Stimulated activated naive CD8-positive, alpha-beta T cell treated with anti-CD3 and anti-CD28 coated beads, Interleukin-15, Interleukin-2, amounts not matched to agents 100 U/mL and 50 U/mL, for 24 hours (primary cell): ENCODE results near the gene MBD6.
"Not testable (repeated sequence)": the region's sequence is repeated elsewhere in the genome, so short reads cannot be mapped to it uniquely, and the experiment has no call there.

ENCODE experiments used
- ATAC-seq: fragments of 150-1000 bp; cut with Tn5 transposase; one replicate; pipeline ENCODE4 v1.10.0; 2021
- DNase-seq: peaks from one replicate; pipeline ENCODE4 v3.0.0; 2021

The MBD6 gene

DNA sequence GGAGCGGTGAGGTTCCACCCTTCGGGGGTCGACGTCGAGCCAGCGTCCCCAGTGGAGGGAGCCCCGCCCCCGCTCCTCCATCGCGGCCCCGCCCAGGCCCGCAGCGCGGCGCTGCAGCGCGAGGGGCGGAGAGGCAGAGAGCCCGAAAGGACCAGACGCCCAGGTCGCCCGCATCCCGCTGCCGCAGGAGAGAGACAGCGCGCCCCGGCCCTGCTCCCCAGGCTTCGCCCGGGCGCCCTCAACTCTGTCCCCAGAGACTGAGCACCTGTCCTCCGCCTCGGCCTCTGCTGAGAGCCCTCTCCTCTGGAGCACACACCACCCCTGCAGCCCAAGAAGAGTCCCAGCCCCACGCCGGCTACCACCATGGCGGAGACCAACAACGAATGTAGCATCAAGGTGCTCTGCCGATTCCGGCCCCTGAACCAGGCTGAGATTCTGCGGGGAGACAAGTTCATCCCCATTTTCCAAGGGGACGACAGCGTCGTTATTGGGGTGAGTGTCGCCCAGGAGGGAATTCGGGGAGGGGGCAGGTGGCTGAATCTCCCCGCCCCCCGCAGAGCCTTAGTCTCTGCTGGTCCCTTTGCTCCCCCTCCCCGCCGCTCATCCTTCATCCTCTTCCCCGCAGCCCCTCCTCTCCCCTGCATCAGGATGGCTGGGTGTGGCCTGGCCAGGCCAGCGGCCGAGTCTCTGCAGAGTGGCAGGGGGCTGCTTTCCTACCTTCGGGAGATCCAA is 27.5 kb downstream of the MBD6 start, which contains the start of gene KIF5A:
KIF5A (plus strand) TSS at position 136 of the 732 bp plus-strand sequence; CDS start at position 364, 228 bp downstream.
- DNase-seq, result peak; percentile 78
- peak; percentile 45 for ATAC-seq

GRCh38 chr12:57550641-57551549 is 28.3 kb downstream of the MBD6 start:
- ATAC-seq, result no peak
- no peak for DNase-seq

GRCh38 chr12:57551637-57552305 is 29.1 kb downstream of the MBD6 start:
- no peak for ATAC-seq

DNA sequence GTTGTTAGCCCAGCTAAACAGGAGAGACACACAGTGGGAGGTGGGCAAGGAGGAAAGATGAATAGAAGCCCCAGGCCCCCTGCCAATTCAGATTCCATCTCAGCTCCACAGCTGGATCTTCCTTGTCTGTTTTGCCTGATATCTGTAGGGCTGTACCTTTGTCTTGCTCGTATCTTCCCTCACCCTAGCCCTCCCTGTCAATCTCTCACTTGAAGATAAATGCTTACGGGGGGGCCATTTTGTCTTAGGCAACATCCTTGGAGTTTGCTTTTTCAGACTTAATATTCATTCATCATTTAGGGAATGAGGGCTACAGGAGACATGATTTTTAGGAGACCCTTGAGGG is 29.7 kb downstream of the MBD6 start:
- ATAC-seq (no peak), DNase-seq (no peak)

More at GRCh38 chr12:57551637-57552305, 29.1 kb downstream of the MBD6 start:
- DNase-seq, result no peak

- DNase-seq, result no peak
- ATAC-seq, result no peak
Observed at GRCh38 chr12:57552835-57553313, 30.2 kb downstream of the MBD6 start.

GRCh38 chr12:57553343-57554202 is 30.9 kb downstream of the MBD6 start:
- DNase-seq (no peak), ATAC-seq (no peak)

DNA sequence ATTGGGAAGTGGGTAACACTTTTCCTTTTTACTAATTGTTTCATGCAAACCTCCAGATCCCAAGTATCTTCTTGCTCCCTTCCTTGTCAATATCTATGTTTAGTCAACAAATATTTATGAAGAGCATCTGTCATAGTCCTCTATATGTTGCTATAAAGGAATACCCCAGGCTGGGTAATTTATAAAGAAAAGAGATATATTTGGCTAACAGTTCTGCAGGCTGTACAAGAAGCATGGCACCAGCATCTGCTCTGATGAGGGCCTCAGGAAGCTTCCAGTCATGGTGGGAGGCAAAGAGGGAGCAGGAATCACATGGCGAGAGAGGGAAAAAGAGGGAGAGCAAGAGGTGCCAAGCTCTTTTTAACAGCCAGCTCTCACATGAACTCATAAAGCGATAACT is 31.8 kb downstream of the MBD6 start:
- no peak for DNase-seq
- ATAC-seq, result no peak

- no peak for DNase-seq
- no peak for ATAC-seq
Observed at GRCh38 chr12:57554897-57555296, 32.3 kb downstream of the MBD6 start.

DNA sequence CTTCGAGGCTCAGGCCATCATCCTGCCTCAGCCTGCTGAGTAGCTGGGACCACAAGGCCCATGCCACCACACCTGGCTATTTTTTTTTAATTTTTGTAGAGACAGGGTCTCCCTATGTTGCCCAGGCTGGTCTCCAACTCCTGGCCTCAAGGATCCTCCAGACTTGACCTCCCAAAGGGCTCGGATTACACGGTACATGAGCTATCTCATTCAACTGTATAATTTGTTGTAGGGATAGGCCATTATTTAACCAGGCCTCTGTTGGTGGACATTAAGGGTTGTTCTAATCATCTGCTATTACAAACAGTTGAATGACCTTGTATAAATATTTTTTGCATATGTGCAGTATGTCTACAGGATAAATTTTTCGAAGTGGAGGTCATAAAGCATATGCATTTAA is 36.2 kb downstream of the MBD6 start:
- ATAC-seq (no peak), DNase-seq (no peak)

DNA sequence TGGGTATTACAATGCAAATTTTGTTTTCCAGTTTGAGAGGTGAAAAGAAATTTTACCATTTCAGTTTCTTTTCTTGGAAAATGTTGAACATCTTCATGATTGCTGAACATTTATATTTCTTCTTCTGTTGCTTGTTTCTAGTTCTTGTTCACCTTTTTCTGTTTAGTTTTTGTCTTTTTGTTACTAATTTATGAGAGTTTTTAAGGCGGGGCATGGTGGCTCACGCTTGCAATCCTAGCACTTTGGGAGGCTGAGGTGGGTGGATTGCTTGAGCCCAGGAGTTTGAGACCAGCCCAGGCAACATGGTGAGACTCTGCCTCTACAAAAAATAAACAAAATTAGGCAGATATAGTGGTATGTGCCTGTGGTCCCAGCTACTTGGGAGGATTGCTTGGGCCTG is 37.9 kb downstream of the MBD6 start:
- no peak for DNase-seq
- ATAC-seq, result no peak

- not testable (repeated sequence) for ATAC-seq, DNase-seq
Observed at GRCh38 chr12:57561117-57561516, 38.5 kb downstream of the MBD6 start.

DNA sequence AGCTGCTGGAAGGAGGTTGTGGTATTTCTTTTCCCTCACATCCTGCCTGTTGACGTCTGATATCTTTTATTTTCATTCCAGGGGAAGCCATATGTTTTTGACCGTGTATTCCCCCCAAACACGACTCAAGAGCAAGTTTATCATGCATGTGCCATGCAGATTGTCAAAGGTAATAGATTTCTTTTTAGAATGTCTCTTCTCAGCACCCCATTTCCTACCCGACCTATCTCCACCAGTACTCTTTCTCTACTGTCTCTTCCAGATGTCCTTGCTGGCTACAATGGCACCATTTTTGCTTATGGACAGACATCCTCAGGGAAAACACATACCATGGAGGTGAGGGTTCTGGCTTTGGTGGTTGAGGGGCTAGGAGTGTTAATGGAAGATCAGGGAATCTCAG is 40.7 kb downstream of the MBD6 start:
- ATAC-seq (no peak), DNase-seq (no peak)

DNA sequence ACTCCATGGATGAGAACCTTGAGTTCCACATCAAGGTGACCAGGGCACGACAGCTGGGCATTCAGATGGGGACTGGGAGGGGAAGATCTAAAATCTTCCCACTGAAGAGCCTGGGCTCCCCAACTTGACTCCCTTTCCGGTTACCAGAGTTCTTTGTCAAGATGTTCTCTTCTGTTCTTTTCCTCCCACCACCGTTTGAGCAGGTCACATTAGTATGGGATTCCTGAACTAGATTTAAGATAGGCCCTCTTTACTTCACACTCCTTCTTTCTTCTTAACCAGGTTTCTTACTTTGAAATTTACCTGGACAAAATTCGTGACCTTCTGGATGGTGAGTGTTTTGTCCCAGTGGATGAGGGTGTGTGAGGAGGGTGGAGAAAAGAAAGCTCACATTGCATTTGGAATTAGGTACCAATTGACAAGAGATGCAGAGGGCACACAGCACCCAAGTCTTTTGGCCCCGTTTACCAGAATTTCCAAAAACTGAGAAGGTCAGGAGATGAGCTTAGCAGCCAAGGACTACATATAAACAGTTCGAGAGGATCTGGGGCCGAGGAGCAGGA is 41.6 kb downstream of the MBD6 start:
- no peak for ATAC-seq

GRCh38 chr12:57568838-57569237 is 46.2 kb downstream of the MBD6 start:
- ATAC-seq (no peak), DNase-seq (no peak)

More for the DNA sequence above, 41.6 kb downstream of the MBD6 start:
- no peak for DNase-seq

GRCh38 chr12:57569858-57570257 is 47.2 kb downstream of the MBD6 start:
- ATAC-seq (no peak), DNase-seq (no peak)

GRCh38 chr12:57570438-57570837 is 47.8 kb downstream of the MBD6 start:
- DNase-seq, ATAC-seq: not testable (repeated sequence)

- ATAC-seq, result no peak
Observed at GRCh38 chr12:57571926-57572762, 49.5 kb downstream of the MBD6 start.

DNA sequence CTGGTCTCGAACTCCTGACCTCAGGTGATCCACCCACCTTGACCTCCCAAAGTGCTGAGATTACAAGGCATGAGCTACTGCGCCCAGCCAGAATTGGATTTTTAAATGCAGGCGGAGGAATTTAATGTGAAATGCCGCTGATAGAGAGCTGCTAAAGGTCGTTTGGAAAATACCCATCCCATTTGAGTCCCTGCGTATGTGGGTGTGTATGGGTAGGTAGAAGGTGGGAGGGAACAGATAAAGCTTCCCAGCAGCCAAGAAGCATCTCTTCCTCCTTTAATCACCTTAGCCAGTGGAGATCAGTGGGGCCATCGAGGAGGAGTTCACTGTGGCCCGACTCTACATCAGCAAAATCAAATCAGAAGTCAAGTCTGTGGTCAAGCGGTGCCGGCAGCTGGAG is 52.2 kb downstream of the MBD6 start:
- ATAC-seq, result no peak

More at GRCh38 chr12:57571926-57572762, 49.5 kb downstream of the MBD6 start:
- no peak for DNase-seq

DNA sequence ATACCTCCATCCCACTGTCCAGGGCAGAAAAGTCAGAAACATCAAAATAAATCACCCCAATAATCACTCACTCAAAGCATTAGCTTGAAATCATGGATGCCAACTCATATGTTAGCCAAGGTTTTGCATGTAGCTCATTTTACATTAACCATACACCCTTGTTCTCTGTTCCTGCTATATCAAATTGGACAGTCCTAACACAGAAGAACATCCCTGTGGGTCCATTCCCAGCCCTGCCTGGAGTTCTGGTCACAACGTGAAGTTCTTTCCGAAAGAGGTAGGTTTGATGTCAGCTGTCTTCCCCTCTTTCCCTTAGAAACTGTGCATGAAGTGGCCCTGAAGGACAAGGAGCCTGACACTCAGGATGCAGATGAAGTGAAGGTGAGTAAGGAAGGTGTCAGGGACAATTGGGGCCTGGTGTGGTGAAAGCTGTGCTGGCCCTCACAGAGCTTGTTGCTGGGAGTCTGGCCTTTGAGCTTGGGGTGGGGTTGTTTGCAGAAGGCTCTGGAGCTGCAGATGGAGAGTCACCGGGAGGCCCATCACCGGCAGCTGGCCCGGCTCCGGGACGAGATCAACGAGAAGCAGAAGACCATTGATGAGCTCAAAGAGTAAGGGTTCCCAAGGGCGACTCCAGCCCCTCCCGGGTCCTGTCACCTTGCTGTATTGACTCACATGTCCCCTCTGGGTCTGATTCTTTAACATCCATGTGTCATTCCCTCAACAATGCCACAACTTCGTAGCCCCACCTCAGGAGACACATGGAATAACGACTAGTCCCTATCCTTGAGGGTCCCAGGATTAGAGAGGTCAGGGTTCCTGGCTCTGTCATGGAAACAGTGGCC is 53.4 kb downstream of the MBD6 start:
- ATAC-seq, result no peak
- DNase-seq, result no peak

More for the DNA sequence above, 52.2 kb downstream of the MBD6 start:
- no peak for DNase-seq
